Peyer's patch (tissue), 4 donors: ENCODE data around the gene MT1F. TPM values are rescaled to one million over a fixed set of nuclear protein-coding genes. Genes with fewer than 3 reads are reported as not detected.

Experiments
- DNase-seq, 3 donors: peaks; one replicate each; pipeline ENCODE4 v3.0.0-alpha.2; 2017 to 2019
- H3K27ac ChIP-seq, 4 donors: fragments of 200-600 bp; sonication (generic); one replicate each; pipeline ENCODE4 v1.5.1; 2016 to 2019
- H3K27me3 ChIP-seq, 2 donors: fragments of 200-600 bp; sonication (generic); one replicate each; pipeline ENCODE4 v1.5.1; 2019
- H3K36me3 ChIP-seq, 3 donors: fragments of 200-600 bp; sonication (generic); one replicate each; pipeline ENCODE4 v1.5.1; 2016 to 2019
- H3K4me1 ChIP-seq, 4 donors: fragments of 200-600 bp; sonication (generic); one replicate each; pipeline ENCODE4 v1.5.1; 2016 to 2019
- H3K4me3 ChIP-seq, 4 donors: fragments of 200-600 bp; sonication (generic); 1 replicate in 3 of 4; 2 replicates in 1 of 4; pipeline ENCODE4 v1.5.1; 2016 to 2019; ENCODE audit warnings: mild to moderate bottlenecking in 1 of 4
- H3K9me3 ChIP-seq, 4 donors: fragments of 200-600 bp; sonication (generic); one replicate each; pipeline ENCODE4 v1.5.1; 2016 to 2019; ENCODE audit warnings: mild to moderate bottlenecking in 1 of 4
- POLR2A ChIP-seq, 2 donors: fragments of 450-650 bp; IDR thresholded peaks; one replicate each; pipeline ENCODE4 v1.5.1; 2017; ENCODE audit warnings: antibody characterized with exemption in 2 of 2, mild to moderate bottlenecking in 2 of 2, moderate library complexity in 2 of 2
- total RNA-seq, 4 donors: library from RNA; depleted of rRNA; stranded (reverse); fragments of >200 nt; gene quantifications; one replicate each; pipeline ENCODE4 v1.1.0, GENCODE V29; 2016
- TF ChIP-seq, protein P1 (sequence below), 6 experiments: fragments of 450-650 bp in 4 of 6; fragments of 200-600 bp in 2 of 6; sonication (generic) in 1 of 6; IDR thresholded peaks; one replicate each; pipeline ENCODE4 v1.5.1; 2017 to 2019; ENCODE audit warnings: antibody characterized with exemption in 6 of 6, mild to moderate bottlenecking in 3 of 6, moderate library complexity in 1 of 6

The MT1F gene
- total RNA-seq, 4 donors from 2014 or later: 8.0 to 310 (median 44.1) TPM

DNA sequence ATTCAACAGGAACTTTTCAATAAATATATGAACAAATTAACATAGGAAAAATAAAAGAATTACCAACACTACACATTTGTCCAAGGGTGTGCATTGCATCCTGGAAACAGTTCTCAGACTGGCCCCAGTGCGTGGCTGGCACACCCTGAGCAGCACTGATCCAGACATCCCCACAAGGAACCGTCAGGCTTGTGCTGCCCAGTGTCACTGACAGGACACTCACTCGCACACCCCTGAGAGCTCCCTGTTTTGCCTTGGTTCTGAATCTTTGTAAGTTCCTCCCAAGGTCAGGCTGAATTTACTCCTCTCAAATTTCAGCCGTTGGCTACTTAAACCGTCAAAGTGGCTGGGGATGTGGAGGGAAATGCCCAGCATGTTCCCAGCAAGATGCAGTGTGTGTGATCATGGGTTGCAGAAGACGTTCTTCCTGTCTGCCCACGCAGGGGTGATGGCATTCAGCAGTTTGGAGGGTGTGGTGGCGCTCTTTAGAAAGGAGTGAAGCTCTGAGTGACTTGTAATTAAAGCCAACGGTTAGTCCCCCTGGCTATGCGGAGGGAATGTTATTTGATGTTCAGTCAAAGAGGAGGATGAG, 47.6 kb upstream of the MT1F start:
- peak overlapping the region; percentile 75 to 93 (median 84) for H3K27ac ChIP-seq
- TF ChIP-seq, protein P1, sequence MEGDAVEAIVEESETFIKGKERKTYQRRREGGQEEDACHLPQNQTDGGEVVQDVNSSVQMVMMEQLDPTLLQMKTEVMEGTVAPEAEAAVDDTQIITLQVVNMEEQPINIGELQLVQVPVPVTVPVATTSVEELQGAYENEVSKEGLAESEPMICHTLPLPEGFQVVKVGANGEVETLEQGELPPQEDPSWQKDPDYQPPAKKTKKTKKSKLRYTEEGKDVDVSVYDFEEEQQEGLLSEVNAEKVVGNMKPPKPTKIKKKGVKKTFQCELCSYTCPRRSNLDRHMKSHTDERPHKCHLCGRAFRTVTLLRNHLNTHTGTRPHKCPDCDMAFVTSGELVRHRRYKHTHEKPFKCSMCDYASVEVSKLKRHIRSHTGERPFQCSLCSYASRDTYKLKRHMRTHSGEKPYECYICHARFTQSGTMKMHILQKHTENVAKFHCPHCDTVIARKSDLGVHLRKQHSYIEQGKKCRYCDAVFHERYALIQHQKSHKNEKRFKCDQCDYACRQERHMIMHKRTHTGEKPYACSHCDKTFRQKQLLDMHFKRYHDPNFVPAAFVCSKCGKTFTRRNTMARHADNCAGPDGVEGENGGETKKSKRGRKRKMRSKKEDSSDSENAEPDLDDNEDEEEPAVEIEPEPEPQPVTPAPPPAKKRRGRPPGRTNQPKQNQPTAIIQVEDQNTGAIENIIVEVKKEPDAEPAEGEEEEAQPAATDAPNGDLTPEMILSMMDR (IDR thresholded peaks at IDR 0.05): no peak
- peak overlapping the region; percentile 40 to 66 (median 54) for H3K4me3 ChIP-seq
- no peaks in the 10 kb centered on the region for H3K36me3 ChIP-seq
- no peaks in the 10 kb centered on the region for H3K27me3 ChIP-seq
- peaks cover 0 to 14% (median 7%) of the 10 kb centered on the region in 4 donors for H3K4me1 ChIP-seq
- no peaks in the 10 kb centered on the region for H3K9me3 ChIP-seq
- peak; percentile 58 to 79 (median 64) for DNase-seq

DNA sequence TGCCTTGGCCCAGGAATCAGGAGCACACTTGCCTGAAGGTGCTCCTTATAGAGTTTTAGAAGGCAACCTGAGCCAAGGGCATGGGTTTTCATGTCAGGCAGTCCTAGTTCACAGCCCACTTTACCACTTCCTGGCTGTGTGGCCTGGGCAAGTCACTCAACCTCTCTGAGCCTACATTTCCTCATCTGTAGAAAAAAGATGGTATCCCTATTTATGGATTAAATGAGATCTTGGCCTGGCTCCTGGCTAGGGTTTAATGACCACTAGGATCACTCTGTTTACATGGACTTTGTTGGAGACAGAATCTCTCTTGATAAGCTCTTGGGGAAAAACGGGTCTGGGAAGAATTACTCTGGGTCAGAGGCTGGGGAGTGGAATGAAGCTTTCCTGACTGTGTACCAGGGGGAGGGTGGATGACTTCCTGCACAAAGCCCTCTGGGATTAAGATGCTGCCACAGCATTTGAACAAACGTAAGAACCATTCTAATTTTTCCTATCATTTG, 47.1 kb upstream of the MT1F start:
- no peak for DNase-seq
- H3K4me3 ChIP-seq: peak overlapping the region in 2 of 4 donors; percentile 58 to 66

DNA sequence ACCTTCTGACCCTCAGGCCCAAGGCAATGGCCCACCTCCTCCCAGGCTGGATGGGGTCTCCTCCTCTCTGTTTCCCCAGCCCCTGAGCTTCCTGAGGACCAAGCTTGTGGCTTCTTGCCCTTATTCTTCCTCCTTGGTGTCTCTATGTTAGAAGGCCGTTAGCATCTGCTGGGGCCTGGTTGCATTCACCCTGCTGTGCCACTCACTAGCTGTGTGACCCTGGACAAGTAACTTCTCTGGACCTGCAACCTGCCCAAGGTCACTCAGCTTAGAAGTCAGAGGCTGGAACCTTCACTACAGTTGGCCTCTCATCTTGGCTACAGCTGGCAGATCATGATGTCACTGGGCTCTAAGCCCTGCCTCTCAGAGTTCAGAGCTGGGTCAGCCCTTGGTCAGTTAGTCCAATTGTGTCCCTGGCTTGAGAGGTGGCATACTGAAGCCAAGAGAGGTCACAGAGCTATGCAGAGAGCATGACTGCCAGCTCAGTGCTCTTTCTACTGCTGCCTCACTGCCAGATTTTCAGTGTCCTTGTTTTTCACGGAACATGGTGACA, 46.4 kb upstream of the MT1F start:
- H3K4me1 ChIP-seq: peaks cover 0 to 14% (median 7%) of the 10 kb centered on the region in 4 donors
- no peak overlapping the region for H3K4me3 ChIP-seq
- no peaks in the 10 kb centered on the region for H3K36me3 ChIP-seq
- H3K27ac ChIP-seq: peak overlapping the region; percentile 75 to 93 (median 84)
- H3K27me3 ChIP-seq: no peaks in the 10 kb centered on the region
- peak in 2 of 3 donors; percentile 49 to 56 for DNase-seq
- no peaks in the 10 kb centered on the region for H3K9me3 ChIP-seq
- TF ChIP-seq, protein P1 (IDR thresholded peaks at IDR 0.05): no peak
- TF ChIP-seq POLR2A (IDR thresholded peaks at IDR 0.05): no peak

More for the DNA sequence above, 47.1 kb upstream of the MT1F start:
- Histone ChIP-seq H3K4me1 (peaks cover 0 to 14% (median 7%) of the 10 kb centered on the region in 4 donors), H3K9me3 (no peaks in the 10 kb centered on the region), H3K27ac (peak overlapping the region; percentile 75 to 93 (median 84)), H3K27me3 (no peaks in the 10 kb centered on the region), H3K36me3 (no peaks in the 10 kb centered on the region)
- TF ChIP-seq, protein P1 (IDR thresholded peaks at IDR 0.05): no peak
- no peak for TF ChIP-seq POLR2A (IDR thresholded peaks at IDR 0.05)

DNA sequence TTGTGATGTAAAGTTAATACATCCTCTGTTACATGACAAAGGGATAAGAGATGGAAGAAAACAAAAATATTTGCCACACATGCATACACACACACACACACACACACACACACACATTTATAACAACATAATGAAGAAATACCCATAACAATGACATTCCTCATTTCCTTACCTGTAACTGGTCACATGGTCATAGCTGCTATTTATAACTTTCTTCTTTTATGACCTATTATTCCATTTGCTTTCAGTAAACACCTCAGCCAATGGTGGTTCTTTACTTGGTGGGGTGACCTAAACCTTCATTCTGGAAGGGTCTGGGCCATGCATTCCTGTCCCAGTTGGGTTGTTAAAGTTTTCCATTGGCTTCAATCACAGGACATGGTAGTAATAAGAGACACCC, 44.1 kb upstream of the MT1F start:
- no peak for TF ChIP-seq POLR2A (IDR thresholded peaks at IDR 0.05)
- TF ChIP-seq, protein P1 (IDR thresholded peaks at IDR 0.05): no peak
- H3K27me3 ChIP-seq: no peaks in the 10 kb centered on the region
- no peaks in the 10 kb centered on the region for H3K9me3 ChIP-seq
- H3K36me3 ChIP-seq: no peaks in the 10 kb centered on the region
- no peak overlapping the region for H3K27ac ChIP-seq
- H3K4me1 ChIP-seq: peaks cover 0 to 28% (median 6%) of the 10 kb centered on the region in 4 donors
- H3K4me3 ChIP-seq: no peak overlapping the region
- DNase-seq: no peak

DNA sequence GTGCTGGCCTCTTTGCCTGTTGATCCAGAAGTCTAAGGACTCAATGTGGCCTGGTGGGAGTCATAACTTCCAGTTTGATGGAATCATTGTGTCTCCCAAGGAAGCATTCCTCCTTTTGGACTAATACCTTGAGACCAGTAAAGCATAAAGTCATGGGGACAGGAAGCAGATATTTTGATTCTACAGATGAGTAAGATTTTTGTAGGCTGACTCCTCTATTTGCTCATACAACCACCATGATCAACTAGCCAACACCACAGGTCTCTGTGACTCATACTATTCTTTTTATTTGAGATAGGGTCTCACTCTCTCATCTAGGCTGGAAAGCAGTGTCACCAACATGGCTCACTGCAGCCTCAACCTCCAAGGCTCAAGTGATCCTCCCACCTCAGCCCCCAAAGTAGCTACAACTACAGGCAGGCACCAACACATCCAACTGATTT, 43.2 kb upstream of the MT1F start:
- DNase-seq: no peak
- peaks cover 0 to 28% (median 4%) of the 10 kb centered on the region in 4 donors for H3K4me1 ChIP-seq
- no peaks in the 10 kb centered on the region for H3K36me3 ChIP-seq
- H3K27ac ChIP-seq: no peak overlapping the region
- no peak overlapping the region for H3K4me3 ChIP-seq
- H3K27me3 ChIP-seq: no peaks in the 10 kb centered on the region
- TF ChIP-seq POLR2A (IDR thresholded peaks at IDR 0.05): no peak
- TF ChIP-seq, protein P1 (IDR thresholded peaks at IDR 0.05): no peak
- H3K9me3 ChIP-seq: no peaks in the 10 kb centered on the region
